ENCODE data around the gene SLC29A2.
A peak's percentile ranks its signal among the peaks of the same experiment; 100 is the strongest.
"Not testable (repeated sequence)": the region's sequence is repeated elsewhere in the genome, so short reads cannot be mapped to it uniquely, and the experiment has no call there.

The SLC29A2 gene

DNA sequence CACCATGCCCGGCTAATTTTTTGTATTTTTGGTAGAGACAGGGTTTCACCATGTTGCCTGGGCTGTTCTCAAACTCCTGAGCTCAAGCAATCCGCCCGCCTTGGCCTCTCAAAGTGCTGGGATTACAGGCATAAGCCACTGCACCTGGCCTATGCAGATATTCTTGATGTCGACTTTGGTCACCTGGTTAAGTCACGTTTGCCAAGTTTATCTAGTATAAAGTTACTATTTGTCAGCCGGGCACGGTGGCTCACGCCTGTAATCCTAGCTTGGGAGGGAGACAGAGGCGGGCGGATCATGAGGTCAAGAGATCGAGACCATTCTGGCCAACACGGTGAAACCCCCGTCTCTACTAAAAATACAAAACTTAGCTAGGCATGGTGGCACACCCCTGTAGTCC is 12.8 kb upstream of the SLC29A2 start:
- not testable (repeated sequence) for DNase-seq

DNA sequence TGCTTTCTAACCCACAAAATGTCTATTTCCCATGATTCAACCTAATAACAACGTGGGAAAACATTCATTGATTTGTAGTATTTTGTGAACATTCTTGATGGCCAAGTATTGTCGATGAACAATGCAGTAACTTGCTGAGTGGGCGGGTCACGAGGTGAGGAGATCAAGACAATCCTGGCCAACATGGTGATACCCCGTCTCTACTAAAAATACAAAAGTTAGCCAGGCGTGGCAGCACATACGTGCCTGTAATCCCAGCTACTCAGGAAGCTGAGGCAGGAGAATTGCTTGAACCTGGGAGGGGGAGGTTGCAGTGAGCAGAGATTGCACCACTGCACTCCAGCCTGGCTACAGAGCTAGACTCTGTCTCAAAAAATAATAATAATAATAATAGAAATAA is 8.7 kb upstream of the SLC29A2 start:
- not testable (repeated sequence) for DNase-seq

DNA sequence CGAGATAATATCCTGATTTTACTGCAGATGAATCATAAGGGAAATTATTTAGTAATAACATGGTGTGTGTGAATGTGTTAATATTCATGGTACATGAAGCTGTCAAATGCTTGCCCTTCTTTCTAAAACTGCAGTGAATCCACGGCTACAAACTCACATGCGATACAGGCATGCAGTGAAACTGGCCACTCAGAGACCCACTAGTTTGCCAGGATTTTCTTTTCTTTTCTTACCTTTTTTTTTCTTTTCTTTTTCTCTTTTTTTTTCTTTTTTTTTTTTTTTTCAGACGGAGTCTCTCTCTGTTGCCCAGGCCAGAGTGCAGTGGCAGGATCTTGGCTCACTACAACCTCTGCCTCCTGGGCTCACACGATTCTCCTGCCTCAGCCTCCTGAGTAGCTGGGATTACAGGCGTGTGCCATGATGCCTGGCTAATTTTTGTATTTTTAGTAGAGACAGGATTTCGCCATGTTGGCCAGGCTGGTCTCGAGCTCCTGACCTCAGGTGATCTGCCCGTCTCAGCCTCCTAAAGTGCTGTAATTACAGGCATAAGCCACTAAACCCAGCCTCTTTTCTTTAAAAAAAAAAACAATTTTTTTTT is 2.2 kb upstream of the SLC29A2 start:
- not testable (repeated sequence) for DNase-seq

GRCh38 chr11:66373265-66373664 is 1.7 kb upstream of the SLC29A2 start:
- no peak for DNase-seq

DNA sequence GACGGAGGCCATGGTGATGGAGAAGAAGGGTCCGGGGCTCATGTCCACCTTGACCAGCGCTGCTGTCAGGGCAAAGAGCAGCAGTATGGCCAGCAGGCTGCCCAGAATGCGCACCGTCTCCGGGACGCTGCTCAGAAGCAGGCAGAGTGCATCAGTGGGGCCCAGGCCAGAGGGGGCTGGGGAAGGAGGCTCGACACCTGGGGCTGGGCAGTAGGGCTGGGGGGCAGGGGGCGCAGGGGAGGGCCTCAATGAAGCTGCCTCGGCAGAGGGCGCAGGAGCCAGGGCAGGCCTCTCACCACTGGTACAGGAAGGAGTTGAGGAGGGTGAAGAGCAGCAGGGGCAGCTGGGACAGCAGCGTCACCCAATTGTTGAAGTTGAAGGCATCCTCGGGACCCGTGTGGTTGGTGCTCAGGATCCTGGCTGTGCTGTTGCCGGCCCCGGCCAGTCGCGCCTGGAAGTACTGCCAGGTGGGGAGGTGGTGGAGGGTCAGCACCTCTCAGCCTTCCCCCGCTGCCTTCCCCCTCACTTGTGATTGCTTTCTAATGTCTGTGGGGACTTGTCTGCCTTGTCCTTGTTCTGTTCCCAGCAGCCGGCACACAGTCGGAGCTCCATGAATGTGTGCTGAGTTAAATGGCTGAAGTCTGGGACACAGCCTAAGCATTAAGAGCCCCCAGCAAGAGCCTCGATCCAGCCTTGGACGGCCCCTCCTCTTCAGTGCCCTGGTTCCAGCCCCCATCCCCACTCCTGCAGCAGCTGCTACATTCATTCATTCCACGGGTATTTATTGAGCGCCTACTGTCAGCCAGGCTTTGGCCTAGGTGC is 2.3 kb downstream of the SLC29A2 start:
- DNase-seq: no peak

DNA sequence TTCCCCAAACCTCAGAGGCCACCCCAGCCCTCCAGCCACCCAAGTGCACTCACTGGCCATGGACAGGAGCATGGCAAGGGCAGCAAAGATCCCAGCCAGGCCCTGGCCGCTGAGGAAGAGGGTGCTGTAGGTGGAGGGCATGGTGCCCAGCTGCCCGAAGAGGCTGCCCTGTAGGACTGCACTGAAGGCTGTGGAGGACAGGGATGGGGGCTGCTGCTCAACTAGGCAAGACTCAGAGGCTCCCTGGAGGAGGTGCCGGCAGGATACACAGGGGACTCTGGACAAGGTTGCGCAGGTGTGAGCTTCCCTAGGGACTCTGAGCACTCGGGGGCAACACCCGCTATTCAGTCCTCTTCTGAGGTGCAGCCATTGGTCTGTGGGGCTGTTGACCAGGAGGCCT is 3.1 kb downstream of the SLC29A2 start:
- DNase-seq: no peak

- DNase-seq: no peak
Measured at GRCh38 chr11:66367561-66368312, 3.8 kb downstream of the SLC29A2 start.

DNA sequence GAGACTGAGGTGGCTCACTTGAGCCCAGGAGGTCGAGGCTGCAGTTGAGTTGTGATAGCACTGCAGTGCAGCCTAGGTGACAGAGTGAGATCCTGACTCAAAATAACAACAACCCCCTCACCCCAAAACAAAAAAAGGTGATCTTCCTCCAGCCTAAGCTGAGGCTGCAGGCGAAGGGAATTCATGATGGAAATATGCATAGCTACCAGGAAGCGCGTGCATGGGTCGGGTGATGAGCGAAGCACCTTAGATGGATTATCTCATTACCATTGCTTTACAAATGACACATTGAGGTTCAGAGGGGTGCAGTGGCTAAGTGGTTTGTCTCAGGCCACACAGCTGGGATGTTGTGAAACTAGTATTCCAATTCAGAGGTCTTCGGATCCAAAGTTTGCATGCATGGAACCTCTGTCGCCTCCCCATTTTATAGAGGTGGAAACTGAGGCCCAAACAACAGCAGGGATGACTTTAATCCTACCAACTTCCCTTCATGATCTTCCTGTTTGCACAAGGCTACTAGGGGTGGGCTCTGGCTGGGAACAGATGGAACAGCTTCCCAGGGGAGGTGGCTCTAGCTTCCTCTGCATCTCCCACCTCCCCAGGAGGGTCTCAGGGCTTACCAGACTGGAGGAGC is 4.6 kb downstream of the SLC29A2 start:
- DNase-seq: no peak

DNA sequence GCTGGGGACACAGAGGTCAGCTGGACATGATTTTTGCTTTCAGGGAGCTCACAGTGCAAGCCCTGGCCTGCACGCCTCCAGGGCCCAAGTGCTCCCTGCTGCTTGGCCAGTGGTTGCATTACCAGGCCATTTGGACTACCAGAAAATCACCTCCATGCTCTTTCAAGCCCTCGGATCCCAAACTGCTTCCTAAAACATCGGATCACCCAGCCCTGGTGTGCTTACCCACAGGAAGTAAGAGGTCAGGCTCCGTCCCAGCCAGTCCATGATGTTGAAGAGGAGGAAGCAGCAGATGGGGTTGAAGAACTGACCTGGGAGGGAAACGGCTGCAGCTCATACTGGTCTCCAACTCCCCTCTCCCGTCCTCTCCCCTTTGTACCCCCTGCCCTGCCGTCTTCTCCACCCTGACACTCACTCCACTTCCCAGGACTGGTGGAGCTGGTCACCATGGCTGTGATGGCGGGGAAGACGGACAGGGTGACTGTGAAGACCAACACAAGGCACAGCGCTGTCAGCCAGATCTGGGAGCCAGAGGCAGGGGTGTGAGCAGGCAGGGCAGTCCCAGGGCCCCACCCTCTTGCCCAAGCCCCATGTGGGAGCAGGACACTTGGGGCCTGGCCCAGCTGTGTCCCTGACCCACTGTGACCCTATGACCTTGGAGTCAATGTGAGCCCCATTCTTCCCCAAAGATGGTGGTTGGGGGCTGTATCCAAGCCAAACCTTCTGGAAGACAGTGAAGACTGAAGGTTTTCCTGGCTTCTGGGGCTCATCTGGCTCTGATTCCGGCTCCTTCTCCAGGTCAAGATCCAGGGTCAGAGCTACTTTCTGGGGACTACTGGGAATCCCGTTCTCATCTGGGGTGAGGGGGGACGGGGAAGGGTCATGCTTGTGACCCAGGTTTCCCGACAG is 5.6 kb downstream of the SLC29A2 start:
- no peak for DNase-seq

GRCh38 chr11:66365166-66365565 is 6.4 kb downstream of the SLC29A2 start:
- no peak for DNase-seq

DNA sequence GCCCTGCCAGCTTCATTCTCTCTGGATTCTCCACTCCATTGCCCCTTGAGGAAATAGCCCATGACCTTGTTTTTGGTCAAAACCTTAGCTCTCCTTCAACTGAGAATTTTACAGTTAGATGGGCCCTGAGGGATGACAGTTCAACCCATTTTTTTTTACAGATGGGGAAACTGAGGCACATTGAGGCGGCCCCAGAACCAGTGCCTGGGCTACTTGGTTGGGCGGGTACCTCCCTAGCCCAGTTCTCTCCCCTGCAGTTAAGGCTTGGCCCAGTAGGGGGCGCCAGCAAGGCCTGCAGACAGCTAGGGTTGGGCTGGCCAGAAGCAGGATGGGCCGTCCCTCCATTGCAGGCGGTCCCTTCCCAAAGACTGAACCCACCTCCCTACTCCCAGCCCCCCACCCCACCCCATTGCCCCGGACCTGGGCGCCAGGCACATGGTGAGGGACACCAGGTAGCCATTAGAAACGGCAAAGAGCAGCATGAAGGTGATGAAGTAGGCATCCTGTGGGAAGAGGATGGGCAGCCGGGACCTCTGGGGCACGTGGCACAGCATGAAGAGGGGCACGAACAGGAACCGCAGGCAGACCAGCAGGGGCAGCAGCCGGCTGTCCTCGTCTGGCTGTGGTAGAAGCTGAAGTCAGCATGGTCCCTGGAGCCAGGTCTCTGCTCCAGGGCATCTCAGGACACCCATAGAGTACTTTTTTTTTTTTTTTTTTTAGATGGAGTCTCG is 7.6 kb downstream of the SLC29A2 start:
- peak; percentile 40 for DNase-seq

DNA sequence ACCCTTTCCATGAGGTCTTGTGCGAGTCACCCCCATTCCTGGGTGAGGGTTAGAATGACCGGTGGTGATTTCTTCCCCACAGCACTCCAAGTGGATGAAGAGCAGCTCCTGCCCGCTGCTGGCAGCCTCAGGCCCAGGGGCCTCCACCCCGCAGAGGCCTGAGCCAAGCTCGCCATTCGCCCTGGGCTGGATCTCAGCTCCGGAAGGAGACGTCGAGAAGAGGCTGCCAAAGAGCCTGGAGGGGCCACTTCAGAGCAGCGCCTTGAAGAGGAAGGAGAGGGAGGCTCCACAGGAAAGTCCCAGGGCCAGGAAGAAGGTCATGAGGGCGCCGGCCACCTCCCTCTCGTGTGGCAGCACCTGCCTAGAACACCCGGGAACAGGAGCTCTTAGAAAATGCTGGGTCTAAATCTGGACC is 8.4 kb downstream of the SLC29A2 start:
- DNase-seq: no peak

- DNase-seq: no peak
Measured at GRCh38 chr11:66362481-66363147, 8.9 kb downstream of the SLC29A2 start.

DNA sequence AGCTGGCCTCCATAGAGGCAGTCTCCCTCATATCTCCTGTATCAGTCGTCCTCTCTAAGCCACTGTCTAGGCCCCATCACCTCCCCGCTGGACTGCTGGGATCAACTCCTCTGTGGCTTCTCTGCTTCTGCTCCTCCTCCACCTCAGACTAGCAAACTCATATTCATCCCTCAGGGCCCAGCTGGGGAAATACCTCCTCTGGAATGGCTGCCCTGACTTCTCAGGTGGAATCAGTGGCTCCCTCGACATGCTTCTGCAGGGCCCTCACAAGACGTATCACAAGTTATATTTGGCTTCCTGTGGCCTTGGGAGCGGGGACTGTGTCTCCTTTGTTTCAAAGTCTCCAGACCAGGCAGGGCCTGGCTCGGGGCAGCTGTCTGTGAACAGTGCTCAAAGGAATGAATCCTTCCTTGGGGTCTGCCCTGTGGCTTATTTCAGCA is 10.0 kb downstream of the SLC29A2 start:
- no peak for DNase-seq

- DNase-seq: no peak
Measured at GRCh38 chr11:66360406-66361073, 11.0 kb downstream of the SLC29A2 start.

DNA sequence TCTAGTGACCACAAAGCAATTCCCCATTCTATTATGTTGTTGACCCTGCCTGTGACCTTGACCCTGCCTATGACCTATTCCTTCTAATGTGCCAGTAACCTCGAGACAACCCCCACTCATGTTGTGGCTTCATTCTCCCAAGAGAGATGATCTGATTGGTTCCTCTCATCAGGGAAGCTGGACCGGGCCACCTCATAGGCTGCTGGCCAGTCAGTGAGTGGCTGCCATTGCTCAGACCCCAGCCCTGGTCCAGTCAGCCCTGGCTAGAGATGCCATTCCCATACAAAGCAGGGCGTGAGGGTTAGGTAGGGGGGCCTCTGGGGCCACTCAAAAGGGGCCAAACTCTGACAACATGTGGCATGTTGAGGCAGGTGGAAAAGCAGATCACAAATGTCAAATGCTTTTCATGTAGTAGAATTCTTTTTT is 11.9 kb downstream of the SLC29A2 start:
- DNase-seq: no peak

DNA sequence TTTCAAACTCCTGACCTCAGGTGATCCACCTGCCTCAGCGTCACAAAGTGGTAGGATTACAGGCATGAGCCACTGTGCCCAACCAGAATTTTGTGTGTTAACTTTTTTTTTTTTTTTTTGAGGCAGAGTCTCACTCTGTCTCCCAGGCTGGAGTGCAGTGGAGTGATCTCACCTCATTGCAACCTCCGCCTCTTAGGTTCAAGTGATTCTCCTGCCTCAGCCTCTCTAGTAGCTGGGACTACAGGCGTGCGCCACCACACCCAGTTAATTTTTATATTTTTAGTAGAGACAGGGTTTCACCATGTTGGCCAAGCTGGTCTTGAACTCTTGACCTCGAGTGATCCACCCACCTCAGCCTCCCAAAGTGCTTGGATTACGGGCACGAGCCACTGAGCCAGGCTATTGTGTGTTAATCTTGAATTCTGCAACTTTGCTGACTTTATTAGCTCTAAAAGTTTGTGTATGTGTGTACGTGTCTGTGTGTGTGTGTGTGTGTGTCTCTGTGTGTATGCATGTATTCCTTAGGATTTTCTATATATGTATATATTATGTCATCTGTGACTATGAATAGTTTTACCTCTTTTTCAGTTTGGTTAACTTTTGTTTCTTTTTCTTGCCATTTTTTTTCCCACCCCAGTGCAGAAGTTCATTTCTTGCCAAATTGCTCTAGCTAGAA is 20.9 kb downstream of the SLC29A2 start:
- not testable (repeated sequence) for DNase-seq

- DNase-seq: no peak
Measured at GRCh38 chr11:66349084-66349386, 22.5 kb downstream of the SLC29A2 start.

DNA sequence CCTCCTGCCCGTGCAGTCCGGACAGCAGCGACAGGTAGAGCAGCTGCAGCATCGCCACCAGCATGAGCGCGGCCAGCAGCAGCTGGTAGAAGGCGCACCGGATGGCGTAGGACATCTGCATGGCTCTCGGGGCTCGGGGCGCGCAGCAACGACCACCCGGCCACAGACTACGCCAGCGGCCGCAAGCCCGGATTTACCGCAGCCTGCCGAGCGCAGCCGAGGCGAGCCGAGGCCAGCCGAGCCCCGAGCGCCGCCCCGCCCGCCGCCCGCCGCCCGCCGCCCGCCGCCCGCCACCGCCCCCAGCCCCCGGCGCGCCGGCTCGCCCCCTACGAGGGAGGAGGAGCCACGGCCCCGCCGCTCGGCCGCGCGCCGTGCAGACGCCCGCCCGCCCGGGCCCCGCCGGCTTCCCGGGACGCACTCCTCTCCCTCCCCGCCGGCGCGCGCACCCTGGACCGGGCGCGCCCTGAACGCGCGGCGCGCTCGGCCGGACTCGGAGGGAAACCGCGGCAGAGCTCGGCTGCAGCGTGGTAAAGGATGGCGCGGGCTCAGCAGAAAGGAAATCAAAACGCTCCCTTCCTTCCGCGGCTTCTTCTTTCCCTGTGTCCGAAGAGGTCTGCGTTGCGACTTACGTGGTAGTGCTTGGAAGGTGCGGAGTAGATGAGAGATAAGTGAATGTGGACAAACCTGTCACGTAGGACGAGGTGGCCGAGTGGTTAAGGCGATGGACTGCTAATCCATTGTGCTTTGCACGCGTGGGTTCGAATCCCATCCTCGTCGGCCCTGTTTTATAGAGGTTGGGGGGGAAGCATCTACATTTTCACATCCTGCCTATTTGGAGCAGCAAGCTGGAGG is 23.9 kb downstream of the SLC29A2 start, which contains the start of gene B4GAT1:
Gene B4GAT1 (minus strand): TSS at position 205 of the 852 bp plus-strand sequence. CDS start 84 bp downstream, at position 121.
- DNase-seq: peak; percentile 69

Data from activated effector memory CD4-positive, alpha-beta T cell treated with Interleukin-2 at 50 U/mL for 16 hours (primary cell).